D341Med (cell line): Measurements from ENCODE around the gene INTS6.

Experiments
- DNase-seq: peaks from one replicate; pipeline ENCODE4 v3.0.0; 2012; ENCODE audit warnings: low spot score

INTS6 gene

GRCh38 chr13:51317262-51317661 lies 135.6 kb downstream of the INTS6 start:
- DNase-seq: no peak

DNA sequence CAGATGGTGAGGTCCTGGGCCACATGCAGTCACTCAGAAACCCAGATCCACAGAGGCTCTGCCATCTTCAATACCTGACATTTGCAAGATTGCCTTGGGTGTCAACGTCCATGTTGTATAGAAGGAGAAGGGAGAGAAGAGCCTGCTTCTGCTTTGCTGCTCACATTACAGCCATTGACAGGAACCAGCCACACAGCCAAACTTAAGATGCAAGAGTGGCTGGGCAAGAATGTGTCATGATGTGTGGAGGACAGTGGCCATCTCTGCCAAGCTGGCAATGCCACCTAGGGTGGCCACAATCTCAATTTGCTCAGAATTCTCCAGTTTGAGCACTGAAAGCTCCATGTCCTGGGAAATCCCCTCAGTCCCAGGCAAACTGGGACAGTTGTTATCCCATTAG lies 139.2 kb downstream of the INTS6 start:
- no peak for DNase-seq

- no peak for DNase-seq
Measured at GRCh38 chr13:51311957-51312520, 140.8 kb downstream of the INTS6 start.
